Head of caudate nucleus (tissue), 42 donors: ENCODE results near the gene DLG2.

Experiments
- DNase-seq, 42 donors: peaks; one replicate each; pipeline versions ENCODE4 v3.0.0 to v3.0.0-alpha.2; 2020 to 2021; ENCODE audit warnings: mixed read lengths in 7 of 42
- intact Hi-C: fragments of 100-400 bp; cut with DNase I; formaldehyde crosslinking; loops from one replicate; pipeline ENCODE4 v1.15.0; 2022

The DLG2 gene

DNA sequence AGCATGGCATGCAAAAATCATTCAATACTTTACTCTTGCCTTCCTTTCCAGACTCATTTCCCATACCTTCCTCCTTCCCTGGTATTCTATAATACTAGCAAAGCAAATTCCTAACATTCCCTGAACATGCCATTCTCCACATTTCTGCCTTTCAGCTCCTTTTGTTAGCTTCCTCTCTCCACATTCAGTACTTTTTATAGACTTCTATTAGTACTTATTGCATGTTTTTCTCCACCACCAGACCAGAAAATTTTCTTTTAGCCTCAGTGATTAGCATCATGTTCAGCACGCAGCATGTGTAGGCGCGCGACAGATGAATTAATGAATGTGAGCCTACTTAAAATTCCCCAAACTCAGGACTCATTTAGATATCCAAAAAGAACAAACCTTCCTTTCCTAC lies 935.3 kb downstream of the DLG2 start:
- intact Hi-C loops, result no loop called here
- DNase-seq, result peak in 29 of 42 donors; percentile 5 to 68 (median 25)

DNA sequence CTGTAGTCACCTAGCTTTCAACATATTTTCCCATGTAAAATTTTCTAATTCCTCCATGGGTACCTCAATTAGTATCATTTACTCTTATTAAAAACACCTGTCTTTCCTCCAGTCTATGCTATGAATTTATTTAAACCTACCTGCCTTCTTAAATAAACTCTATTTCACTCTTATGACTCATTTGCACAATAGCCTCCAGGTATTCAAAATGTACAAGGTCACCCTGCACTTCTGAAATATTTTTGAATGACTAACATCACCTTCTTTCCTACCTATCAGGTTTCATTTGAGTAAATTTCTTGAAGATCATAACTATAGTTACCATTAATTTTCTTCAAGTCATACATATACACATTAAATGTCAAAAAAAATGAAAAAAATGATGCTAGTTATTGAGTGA lies 939.7 kb downstream of the DLG2 start:
- intact Hi-C loops, result no loop called here
- DNase-seq, result no peak

DNA sequence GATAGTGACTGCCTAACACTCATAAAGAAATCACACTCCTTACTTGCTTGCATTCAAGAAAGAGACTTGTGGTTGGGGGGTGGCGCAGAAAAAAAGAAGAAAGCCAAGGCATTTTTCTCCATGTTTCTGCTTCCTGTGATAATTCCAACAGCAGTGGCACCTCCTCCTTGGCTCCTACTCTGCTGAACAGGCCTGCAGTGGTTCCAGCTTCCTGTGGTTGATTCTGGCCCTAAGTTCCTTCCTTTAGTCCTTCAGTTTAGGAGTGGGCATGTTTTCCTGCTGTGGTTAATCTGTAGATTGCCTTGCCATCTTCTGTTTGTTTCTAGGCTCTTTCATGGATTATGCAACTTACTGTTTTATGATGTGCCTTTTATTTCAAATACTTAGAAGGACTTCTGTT lies 940.4 kb downstream of the DLG2 start:
- DNase-seq, result no peak
- intact Hi-C loops, result no loop called here

DNA sequence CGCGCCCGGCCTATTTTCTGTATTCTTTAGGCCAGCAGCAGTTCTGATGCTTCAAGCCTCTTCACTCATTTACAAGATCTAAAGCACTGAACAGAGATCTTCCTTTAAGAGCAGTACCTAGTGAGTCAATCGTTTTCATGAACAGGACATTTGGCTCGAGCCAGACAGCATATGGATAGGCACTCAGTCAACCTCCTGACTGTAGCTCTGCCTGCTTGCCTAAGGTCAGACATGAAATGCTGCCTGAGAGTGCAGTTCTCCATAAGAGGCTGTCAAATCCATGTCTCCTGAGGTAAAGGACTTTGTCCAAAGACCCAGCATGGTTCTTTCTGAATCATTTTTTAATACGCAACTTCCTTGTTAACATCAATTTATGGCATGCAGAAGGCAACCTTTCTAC lies 941.2 kb downstream of the DLG2 start:
- intact Hi-C loops, result no loop called here
- no peak for DNase-seq

DNA sequence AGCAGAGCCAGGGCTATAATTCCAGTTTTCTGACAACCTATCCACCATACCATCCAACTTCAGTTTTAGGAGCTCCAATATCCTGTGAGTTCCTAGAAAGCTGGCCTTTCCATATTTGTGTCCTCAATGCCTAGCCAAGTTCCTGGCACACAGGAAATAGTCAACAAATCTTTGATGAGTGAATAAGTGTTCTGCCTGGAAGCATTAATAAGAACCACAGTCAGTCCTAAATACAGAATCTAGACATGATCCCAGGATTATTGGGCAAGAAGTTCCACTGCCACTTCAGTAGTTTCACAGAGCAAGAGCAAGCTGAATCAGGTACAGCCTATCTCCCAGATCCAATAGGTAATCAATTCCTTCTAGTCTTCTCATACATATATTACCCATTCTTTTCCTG lies 942.0 kb downstream of the DLG2 start:
- no peak for DNase-seq
- intact Hi-C loops, result no loop called here

DNA sequence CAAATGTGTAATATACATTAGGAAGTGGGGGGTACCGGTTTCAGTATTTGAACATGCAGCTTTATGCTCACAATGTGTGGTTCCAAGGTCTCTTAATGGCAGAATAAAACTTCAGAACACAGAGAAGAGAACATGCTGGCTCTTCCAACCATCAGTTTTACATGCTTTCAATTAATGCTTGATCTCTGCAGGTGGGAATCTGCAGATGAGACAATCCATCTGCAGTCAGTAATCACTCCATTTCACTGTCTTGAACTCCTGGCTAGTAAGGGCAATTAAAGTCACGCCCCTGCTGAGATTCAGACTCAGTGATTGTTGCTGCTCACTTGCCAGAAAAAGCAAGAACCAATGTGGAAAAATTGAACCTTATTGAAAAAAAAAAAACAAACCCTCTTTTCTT lies 945.7 kb downstream of the DLG2 start:
- intact Hi-C loops, result no loop called here
- DNase-seq, result no peak

DNA sequence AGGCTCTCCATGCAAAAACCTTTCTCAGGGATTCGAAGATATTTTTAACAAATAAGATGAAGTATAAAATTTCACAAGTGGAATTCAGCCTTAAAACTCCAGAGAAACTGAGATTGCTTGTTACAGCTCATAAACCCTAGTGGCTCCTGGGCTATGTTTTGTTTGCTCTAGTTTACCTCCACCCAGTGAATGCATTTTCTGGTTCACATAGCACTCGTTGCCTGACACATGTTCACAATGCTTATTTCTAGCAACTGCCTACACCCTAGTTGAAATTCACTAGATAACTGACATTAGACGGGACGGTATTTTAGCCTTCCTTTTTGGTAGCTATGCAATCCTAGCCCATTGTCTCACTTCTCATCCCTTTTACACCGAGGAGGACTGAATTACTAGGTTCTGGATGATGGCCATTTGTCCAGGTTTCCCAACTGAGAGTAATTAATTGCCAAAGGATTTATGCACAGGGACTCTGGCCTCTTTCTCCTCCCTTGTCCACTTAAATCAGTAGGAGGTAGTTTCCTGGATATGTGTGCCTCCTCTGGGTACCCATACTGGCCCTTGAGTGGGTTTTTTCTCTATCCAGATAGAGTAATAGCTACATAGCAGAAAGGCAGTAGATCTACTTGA lies 951.6 kb downstream of the DLG2 start:
- intact Hi-C loops, result no loop called here
- peak in 1 of 42 donors; percentile 12 for DNase-seq

DNA sequence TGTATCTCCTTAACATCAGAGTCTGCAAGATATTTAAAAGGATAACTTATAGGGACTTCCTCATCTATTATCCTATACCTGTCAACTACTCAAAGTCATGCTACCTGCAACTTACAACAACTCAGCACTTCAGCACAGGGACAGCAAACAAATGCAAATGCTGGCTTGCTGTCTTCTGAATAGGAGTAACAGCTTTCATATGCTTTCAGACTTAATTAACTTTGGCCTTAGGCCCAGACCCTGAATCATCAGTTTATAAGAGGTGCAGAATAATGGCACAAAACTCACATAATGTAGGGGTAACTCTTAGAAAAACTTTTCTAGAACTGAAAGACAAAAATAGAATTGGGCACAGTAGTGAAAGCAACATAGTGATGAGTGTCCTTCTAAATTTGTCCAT lies 953.4 kb downstream of the DLG2 start:
- intact Hi-C loops, result no loop called here
- peak in 7 of 42 donors; percentile 12 to 49 (median 20) for DNase-seq

DNA sequence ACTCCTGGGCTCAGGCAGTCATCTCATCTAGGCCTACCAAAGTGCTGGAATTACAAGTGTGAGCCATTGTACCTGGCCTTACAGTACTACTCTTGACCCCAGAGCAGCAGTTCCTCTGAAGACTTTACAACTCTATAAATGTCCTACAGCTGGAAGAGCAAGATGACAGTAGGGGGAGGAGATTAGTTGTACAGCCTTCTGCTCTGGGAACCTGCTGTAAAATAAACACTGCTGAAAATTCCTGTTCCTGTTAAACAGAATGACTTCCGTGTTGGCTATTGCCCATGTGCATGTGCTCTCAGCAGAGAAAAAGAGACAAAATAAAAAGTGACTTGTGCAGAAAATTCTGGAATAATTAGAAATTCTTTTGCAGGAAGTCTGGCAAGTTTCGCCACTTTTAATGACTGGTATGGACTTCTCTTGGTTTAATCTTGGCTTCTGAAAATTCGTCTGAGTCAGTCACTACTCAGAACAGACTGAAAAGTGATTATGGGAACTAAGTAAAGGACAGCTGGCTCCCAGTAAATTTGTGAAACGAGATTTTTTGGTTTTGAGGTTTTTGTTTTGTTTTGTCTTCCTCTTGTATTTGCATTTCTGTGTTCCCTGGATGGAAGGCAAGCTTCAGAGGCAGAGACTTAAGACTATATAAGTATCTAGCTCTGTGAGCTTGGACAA lies 955.7 kb downstream of the DLG2 start:
- no peak for DNase-seq
- intact Hi-C loops, result no loop called here

DNA sequence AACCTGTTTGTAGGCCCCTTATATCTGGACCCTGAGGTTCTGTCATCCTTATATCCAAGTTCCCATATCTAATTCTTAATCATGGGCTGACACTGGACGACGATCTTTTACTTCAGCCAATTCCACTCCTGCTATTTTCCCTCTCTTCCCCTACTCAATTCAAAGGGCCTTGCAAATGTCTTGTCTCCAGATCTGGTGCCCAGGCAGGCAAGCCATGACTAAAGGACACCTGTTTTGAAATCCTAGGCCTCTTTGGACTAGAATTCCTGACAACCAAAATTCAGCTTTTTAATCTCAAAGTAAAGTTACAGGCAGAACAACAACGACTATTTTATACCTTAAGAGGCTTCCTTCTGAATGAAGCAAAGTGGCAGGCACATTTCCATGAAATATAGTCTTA lies 963.4 kb downstream of the DLG2 start:
- intact Hi-C loops, result no loop called here
- no peak for DNase-seq

DNA sequence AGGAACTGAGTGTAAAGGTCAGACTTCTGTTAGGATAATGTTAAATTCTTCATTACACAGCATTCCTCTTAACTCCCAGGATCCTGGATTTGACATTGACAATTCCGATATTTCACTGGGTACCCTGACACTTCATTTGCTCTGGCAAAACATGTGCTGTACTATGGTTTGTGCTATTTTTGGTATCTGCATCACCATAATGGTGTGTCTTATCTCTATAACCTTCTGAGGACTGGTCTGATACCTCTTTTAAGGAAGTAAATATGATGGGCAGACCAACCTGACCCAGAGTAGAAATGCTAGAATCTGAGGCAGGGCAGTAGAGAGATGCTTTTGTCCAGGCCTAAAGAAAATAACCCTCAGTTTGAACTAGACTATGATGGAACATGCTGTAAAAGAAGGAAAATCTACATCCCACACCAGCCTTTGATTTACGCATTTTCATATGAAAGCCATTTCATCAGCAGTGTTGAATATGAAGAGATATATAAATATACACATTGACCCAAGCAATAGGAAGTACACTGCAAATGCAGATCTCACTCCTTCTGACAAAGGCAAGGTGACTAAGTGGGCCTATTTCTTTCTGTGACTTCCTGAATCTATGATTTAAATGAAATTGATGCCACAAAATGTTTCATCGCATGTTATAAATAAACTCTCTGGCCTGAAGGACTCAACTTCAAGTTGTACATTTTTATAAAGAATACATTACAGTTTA lies 966.7 kb downstream of the DLG2 start:
- intact Hi-C loops, result no loop called here
- no peak for DNase-seq

DNA sequence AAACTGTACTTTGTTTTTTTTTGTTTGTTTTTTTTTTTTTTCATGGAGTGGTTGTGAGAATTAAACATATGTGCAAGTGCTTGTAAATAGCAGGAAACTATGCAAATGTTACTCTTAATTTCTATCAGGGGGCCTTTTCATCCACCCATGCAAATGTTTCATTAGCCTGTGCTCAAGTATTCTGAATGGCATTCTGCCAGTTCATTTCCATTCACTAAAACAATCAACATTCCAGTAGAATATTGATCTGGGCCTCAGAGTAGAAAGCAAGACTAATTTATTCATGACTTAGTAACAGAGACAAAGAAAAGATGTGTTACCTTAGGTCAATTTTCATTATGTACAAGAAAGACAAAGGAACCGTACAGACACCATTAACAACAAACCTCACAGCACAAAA lies 971.4 kb downstream of the DLG2 start:
- no peak for DNase-seq

DNA sequence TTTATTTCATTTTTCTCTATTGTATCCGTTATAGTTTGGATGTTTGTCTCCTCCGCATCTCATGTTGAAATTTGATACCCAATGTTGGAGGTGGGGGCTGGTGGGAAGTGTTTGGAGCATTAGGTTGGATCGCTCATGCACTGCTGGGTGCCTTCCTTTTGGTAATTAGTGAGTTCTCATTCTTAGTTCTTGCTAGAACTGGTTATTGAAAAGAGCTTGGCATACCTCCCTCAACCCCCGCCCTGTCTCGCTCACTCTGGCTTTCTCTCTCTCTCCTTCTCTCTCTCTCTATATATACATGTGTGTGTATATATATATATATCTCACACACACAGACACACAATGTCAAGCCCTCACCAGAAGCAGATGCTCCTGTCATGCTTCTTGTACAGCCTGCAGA lies 978.7 kb downstream of the DLG2 start:
- intact Hi-C loops, result no loop called here
- DNase-seq, result peak in 7 of 42 donors; percentile 8 to 46 (median 12)

More for the DNA sequence above, 971.4 kb downstream of the DLG2 start:
- intact Hi-C loops, result no loop called here

DNA sequence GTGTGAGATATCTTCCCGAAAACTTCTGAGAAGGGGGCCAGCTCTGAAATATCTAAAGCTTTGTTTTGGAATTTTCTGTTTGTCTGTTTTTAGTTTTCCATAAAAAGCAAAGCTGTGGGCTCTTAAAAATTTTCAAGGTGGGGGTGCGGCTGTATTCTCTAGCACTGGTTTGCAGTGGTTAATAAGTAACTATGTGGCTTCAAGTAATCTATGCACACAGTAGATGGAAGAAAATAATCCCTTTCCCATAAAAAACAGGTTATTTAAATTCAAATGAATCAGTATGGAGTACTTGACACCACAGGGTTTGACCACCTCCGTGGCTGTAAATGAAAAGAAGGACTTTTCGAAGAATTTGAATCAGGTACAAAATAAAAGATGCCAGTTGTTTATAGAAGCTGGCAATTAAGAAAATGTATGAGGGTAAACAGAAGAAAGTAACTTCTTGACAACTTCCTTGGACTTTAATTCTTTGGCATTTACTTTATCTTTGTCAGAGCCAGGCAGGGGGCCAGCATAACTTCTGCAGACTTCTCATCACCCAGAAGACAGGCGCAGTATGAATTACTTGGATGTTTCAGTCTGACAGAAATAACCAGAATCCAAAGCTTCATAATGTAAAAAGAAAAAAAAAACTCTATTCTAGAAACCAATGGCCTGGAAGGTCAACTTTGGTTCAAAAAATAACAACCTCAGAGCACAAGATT lies 981.0 kb downstream of the DLG2 start:
- DNase-seq, result no peak
- intact Hi-C loops, result no loop called here

DNA sequence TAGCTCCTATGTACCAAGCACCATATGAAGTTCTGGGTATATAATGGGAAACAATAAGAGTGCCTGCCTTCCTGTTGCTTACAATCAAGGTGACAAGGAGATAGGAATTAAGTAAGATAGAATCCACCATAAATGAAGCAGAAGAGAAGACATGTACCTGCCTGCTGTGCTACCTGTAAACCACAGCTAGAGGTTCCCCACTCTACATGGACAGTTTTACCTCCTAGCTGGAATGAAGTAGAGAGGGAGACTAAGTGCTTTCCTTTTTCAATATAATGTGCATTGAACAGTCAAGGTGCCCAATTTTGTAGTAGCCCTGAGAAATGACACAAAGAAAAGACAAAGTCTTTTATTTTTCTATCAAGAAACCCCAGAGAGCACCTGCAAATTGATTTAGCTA lies 984.6 kb downstream of the DLG2 start:
- intact Hi-C loops, result no loop called here
- DNase-seq, result no peak

DNA sequence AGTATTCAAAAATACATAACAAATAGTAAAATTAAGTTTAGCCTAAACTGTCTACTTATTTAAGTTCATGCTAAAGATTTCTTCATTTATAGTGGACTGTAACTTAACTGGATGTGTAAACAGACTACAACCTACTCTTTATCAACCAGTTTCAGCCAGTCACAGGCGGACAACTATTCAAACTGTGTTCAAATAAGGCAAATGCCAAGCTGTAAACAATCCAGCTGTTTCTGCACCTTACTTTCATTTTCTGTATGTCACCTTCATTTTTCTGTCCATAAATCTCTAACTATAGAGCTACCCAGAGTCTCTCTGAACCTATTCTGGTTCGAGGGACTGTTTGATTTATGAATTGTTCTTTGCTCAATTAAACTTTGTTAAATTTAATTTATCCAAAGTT lies 992.8 kb downstream of the DLG2 start:
- intact Hi-C loops, result no loop called here

DNA sequence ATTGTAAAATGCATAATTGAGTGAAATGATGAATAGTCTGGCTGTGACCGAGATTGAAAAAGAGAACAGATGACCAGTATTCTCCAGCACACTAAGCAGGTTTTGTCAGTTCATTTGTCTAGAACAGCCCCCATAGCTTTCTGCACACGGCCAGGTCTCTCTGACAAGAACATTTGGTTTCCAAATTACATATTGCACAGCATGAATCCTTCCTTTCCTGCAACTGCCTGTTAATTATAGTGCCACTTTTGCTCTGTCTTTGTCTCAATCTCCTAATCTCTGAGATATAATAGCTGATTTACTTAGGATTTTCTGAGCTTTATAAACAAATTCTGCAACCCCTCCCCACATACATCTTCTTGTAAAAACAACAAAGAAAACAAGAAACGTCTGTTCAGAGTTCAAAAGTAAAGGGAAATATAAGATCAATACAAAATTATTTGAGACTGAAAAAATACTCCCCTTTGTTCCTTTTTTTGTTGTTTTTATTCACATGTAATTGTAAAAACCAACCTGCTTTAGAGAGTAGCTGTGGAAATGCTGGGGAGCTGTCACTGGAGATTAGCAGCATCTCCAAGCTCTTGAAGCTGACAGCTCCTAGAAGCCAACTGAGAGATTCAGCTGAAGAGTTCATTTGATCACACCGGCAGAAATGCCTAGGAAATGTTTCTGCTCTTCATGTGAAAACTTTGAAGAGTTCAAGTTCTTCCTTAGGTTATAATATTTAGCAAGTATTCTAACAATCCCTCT lies 998.1 kb downstream of the DLG2 start:
- DNase-seq, result no peak
- intact Hi-C loops, result no loop called here

More for the DNA sequence above, 992.8 kb downstream of the DLG2 start:
- DNase-seq, result no peak

DNA sequence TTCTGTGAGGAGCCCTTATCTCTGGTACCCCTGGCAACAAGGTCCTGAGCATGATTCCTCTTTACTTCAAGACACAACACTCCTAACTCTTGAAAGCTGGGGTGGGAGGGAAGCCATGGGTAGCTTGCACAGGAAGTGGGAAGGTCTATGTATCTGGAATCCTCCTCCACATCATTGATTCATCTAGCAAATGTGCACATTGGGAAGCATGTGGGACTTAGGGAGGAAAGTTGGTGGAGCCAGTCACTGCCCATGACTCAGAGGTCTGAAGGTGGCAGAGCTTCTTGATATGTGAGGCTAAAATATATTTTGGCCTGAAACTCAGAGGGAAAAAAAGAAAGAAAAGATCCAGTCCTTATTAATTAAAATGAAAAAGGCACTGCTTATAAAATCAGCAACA lies 1000.9 kb downstream of the DLG2 start:
- intact Hi-C loops, result no loop called here

DNA sequence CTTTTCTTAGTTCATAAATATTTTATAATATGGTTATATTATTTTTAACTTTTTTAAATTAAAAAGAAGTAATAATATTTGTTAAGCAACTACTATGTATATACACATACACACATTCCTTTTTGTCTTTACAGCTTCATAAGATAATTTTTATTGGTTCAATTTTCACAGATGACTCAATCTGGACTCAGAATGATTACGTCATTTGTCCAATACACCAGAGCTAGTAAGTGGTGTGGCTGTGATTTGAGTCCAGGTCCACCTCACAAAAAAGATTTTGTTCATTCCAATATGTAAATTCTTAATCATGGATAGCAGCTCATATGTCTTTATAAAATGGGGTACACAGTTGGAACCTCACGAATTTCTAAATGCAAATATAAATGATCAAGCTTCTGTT lies 1014.5 kb downstream of the DLG2 start:
- no peak for DNase-seq
- intact Hi-C loops, result no loop called here

More for the DNA sequence above, 1000.9 kb downstream of the DLG2 start:
- DNase-seq, result peak in 4 of 42 donors; percentile 9 to 49 (median 32)
